IPS-NIHi7 (cell line): ENCODE data around the gene PRDX5.

Experiments used
- DNase-seq: peaks from one replicate; pipeline ENCODE4 v3.0.0; 2012; ENCODE audit warnings: mixed read lengths; ENCODE audit errors: extremely low spot score

The PRDX5 gene

GRCh38 chr11:64324692-64325469 lies 7.0 kb downstream of the PRDX5 start:
- no peak for DNase-seq

- no peak for DNase-seq
Measured at GRCh38 chr11:64327375-64327774, 9.5 kb downstream of the PRDX5 start.

- no peak for DNase-seq
Measured at GRCh38 chr11:64327993-64328392, 10.1 kb downstream of the PRDX5 start.

GRCh38 chr11:64330888-64331287 lies 13.0 kb downstream of the PRDX5 start:
- DNase-seq: no peak

- DNase-seq: peak; percentile 66
Measured at GRCh38 chr11:64331569-64332371, 13.8 kb downstream of the PRDX5 start.

GRCh38 chr11:64333556-64333955 lies 15.6 kb downstream of the PRDX5 start:
- no peak for DNase-seq

GRCh38 chr11:64334764-64335735 lies 17.1 kb downstream of the PRDX5 start:
- DNase-seq: peak; percentile 73

- no peak for DNase-seq
Measured at GRCh38 chr11:64337538-64338249, 19.8 kb downstream of the PRDX5 start.

- no peak for DNase-seq
Measured at GRCh38 chr11:64338716-64339115, 20.8 kb downstream of the PRDX5 start.

- DNase-seq: no peak
Measured at GRCh38 chr11:64339286-64339685, 21.4 kb downstream of the PRDX5 start.

- no peak for DNase-seq
Measured at GRCh38 chr11:64339754-64340408, 22.0 kb downstream of the PRDX5 start, which contains the start of gene CCDC88B. Gene CCDC88B (plus strand): TSS chr11:64340204. CDS start chr11:64340267, 63 bp downstream.

GRCh38 chr11:64340671-64341335 lies 22.9 kb downstream of the PRDX5 start:
- DNase-seq: peak; percentile 87

- DNase-seq: no peak
Measured at GRCh38 chr11:64341429-64341828, 23.5 kb downstream of the PRDX5 start.

- peak; percentile 93 for DNase-seq
Measured at GRCh38 chr11:64341851-64342791, 24.2 kb downstream of the PRDX5 start.

GRCh38 chr11:64342869-64343745 lies 25.2 kb downstream of the PRDX5 start:
- peak; percentile 73 for DNase-seq

GRCh38 chr11:64343767-64344559 lies 26.0 kb downstream of the PRDX5 start:
- DNase-seq: peak; percentile 56

- no peak for DNase-seq
Measured at GRCh38 chr11:64344787-64345186, 26.9 kb downstream of the PRDX5 start.
